Thyroid gland (tissue), 4 donors: ENCODE data around the gene ZBTB7C.

ENCODE experiments used
- CTCF ChIP-seq, 6 experiments: fragments of 200-600 bp in 3 of 6; fragments of 450-650 bp in 3 of 6; sonication (generic) in 3 of 6; IDR thresholded peaks; one replicate each; pipeline ENCODE4 v1.5.1; 2016 to 2019; ENCODE audit warnings: antibody characterized with exemption in 6 of 6, mild to moderate bottlenecking in 2 of 6, inconsistent platforms in 1 of 6, moderate library complexity in 1 of 6
- POLR2A ChIP-seq, 2 donors: fragments of 450-650 bp; IDR thresholded peaks; one replicate each; pipeline ENCODE4 v1.6.1; 2017; ENCODE audit warnings: antibody characterized with exemption in 2 of 2, mild to moderate bottlenecking in 2 of 2, moderate library complexity in 1 of 2

- TF ChIP-seq CTCF (IDR thresholded peaks at IDR 0.05) (no peak), POLR2A (IDR thresholded peaks at IDR 0.05) (no peak)
Measured at GRCh38 chr18:48074929-48075706, 334.1 kb downstream of the ZBTB7C start.
